Gastrocnemius medialis (tissue), 4 donors: ENCODE data around the gene KRT17.
"Not testable (repeated sequence)": the region's sequence is repeated elsewhere in the genome, so short reads cannot be mapped to it uniquely, and the experiment has no call there.

ENCODE experiments used
- CTCF ChIP-seq, 5 experiments: fragments of 450-650 bp in 3 of 5; fragments of 200-600 bp in 2 of 5; sonication (generic) in 2 of 5; IDR thresholded peaks in 4 of 5; conservative IDR thresholded peaks in 1 of 5; 1 replicate in 4 of 5; 2 replicates in 1 of 5; pipeline ENCODE4 v1.5.1; 2016 to 2019; ENCODE audit warnings: antibody characterized with exemption in 5 of 5, mild to moderate bottlenecking in 3 of 5, moderate library complexity in 3 of 5
- POLR2A ChIP-seq, 2 donors: fragments of 450-650 bp; IDR thresholded peaks; one replicate each; pipeline ENCODE4 v1.6.1; 2017; ENCODE audit warnings: antibody characterized with exemption in 2 of 2, mild to moderate bottlenecking in 2 of 2, moderate library complexity in 2 of 2

GRCh38 chr17:41626914-41627295 lies 2.5 kb upstream of the KRT17 start:
- TF ChIP-seq CTCF (IDR thresholded peaks at IDR 0.05 in 4 of 5, conservative IDR thresholded peaks at IDR 0.05 in 1 of 5); POLR2A (IDR thresholded peaks at IDR 0.05): not testable (repeated sequence)
